Smooth muscle cell (in vitro differentiated cells): ENCODE measurements around the gene ADAMTS1. TPM values are rescaled to one million over a fixed set of nuclear protein-coding genes. Genes with fewer than 3 reads are reported as not detected.

Experiments
- DNase-seq: peaks from one replicate; lab custom pipeline; 2025; ENCODE audit not compliant: unreplicated experiment; lab: John Stamatoyannopoulos, UW
- H2AFZ ChIP-seq: fragments of 200-600 bp; sonication (generic); 2 replicates; pipeline ENCODE4 v1.6.0; 2016; ENCODE audit warnings: antibody characterized with exemption, low read depth, mild to moderate bottlenecking
- H3F3A ChIP-seq: fragments of 200-600 bp; sonication (generic); 2 replicates; pipeline ENCODE4 v1.6.0; 2017; ENCODE audit warnings: antibody characterized with exemption, low read depth
- H3K27ac ChIP-seq: fragments of 200-600 bp; sonication (generic); 2 replicates; pipeline ENCODE4 v1.5.1; 2016; ENCODE audit warnings: low read depth, mild to moderate bottlenecking
- H3K27me3 ChIP-seq: fragments of 200-600 bp; sonication (generic); 2 replicates; pipeline ENCODE4 v1.6.1; 2016; ENCODE audit warnings: low read depth, mild to moderate bottlenecking
- H3K36me3 ChIP-seq: fragments of 200-600 bp; sonication (generic); 2 replicates; pipeline ENCODE4 v1.5.1; 2016; ENCODE audit warnings: low read depth
- H3K4me1 ChIP-seq: fragments of 200-600 bp; sonication (generic); 2 replicates; pipeline ENCODE4 v1.5.1; 2016; ENCODE audit warnings: low read depth
- H3K4me2 ChIP-seq: fragments of 200-600 bp; sonication (generic); 2 replicates; pipeline ENCODE4 v1.6.0; 2016; ENCODE audit warnings: mild to moderate bottlenecking
- H3K4me3 ChIP-seq: fragments of 200-600 bp; sonication (generic); 2 replicates; pipeline ENCODE4 v1.5.1; 2016; ENCODE audit warnings: mild to moderate bottlenecking
- H3K79me2 ChIP-seq: fragments of 200-600 bp; sonication (generic); 2 replicates; pipeline ENCODE4 v1.6.0; 2016; ENCODE audit warnings: low read depth, mild to moderate bottlenecking
- H3K9ac ChIP-seq: fragments of 200-600 bp; sonication (generic); 2 replicates; pipeline ENCODE4 v1.6.0; 2016; ENCODE audit warnings: low read depth
- H3K9me3 ChIP-seq: fragments of 200-600 bp; sonication (generic); replicated peaks from 2 replicates; pipeline ENCODE4 v1.5.1; 2016; ENCODE audit warnings: low read depth
- H4K20me1 ChIP-seq: fragments of 200-600 bp; sonication (generic); 2 replicates; pipeline ENCODE4 v1.6.0; 2016; ENCODE audit warnings: low read depth
- CTCF ChIP-seq: fragments of 200-600 bp; sonication (generic); IDR thresholded peaks from 2 replicates; pipeline ENCODE4 v1.5.1; 2017; ENCODE audit warnings: borderline replicate concordance, mild to moderate bottlenecking, antibody characterized with exemption; ENCODE audit not compliant: insufficient read depth, poor library complexity, severe bottlenecking
- WGBS: methylation state at CpG from one replicate; pipeline ENCODE4 v1.1.7; 2016; ENCODE audit warnings: low lambda C conversion rate; 5-methylcytosine and 5-hydroxymethylcytosine counted together
- polyA plus RNA-seq: library from polyadenylated mRNA; unstranded; fragments of >200 nt; fragmentation: Nextera tagmentation; extraction: Ambion mirVana; gene quantifications from 2 replicates; pipeline ENCODE4 v1.2.1, GENCODE V29; 2016
- total RNA-seq: library from RNA; depleted of rRNA; stranded (reverse); fragments of >200 nt; gene quantifications from 2 replicates; pipeline ENCODE4 v1.2.3, GENCODE V29; 2014

ADAMTS1 gene
- total and polyA plus RNA-seq, 2 experiments from 2014 or later, result 181 to 264 TPM

DNA sequence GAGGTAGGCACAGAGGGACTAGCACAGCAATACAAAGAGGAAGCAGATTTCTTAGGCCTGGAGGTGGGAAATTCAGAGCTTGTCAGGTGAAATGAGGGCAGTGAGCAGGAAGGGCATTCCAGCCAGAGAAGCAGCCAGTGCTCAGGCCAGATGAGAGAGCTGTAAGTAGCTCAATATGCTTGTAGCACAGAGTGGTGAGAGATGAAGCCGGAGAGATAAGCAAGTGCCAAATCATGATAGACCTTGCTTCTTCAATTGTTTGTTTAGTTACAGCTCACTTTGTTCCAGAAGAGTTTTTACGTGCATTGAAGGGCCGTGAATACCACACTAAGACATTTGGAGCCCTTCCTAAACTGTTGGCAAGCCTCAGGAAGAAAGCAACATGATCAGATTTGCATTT is 42.0 kb upstream of the ADAMTS1 start:
- H3K9me3 ChIP-seq, result no peaks in the 10 kb centered on the region

DNA sequence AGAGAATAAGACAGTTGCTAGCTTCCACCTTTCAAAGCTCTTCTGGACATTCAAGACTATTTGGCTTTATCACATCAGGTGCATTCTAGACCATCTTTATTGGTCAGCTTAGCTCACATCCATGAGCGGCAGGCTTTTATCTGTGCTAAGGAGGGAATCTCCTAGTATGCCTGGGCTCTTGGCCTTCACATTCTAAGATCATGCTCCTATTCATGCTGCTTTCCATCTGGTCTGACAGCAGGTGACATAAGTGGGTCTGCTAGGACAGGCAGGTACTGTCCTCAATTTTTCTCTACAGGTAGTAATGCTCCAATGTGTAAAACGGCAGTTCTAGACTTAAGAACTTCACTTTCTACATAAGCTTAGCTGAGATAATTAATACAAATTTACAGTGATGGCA is 39.2 kb upstream of the ADAMTS1 start:
- H3K9ac ChIP-seq, result no peak overlapping the region
- no peaks in the 10 kb centered on the region for H3K27me3 ChIP-seq
- no peaks in the 10 kb centered on the region for H3K79me2 ChIP-seq
- no peak for TF ChIP-seq CTCF
- WGBS, result 92% methylated on average over 2 of the region's 2 CpGs
- H3K9me3 ChIP-seq, result no peaks in the 10 kb centered on the region
- no peak overlapping the region for H3K4me3 ChIP-seq
- H3F3A ChIP-seq, result no peaks in the 10 kb centered on the region
- no peak overlapping the region for H2AFZ ChIP-seq
- H3K36me3 ChIP-seq, result no peaks in the 10 kb centered on the region
- no peak overlapping the region for H3K4me2 ChIP-seq
- DNase-seq, result no peak
- no peak overlapping the region for H3K27ac ChIP-seq
- no peaks in the 10 kb centered on the region for H4K20me1 ChIP-seq
- H3K4me1 ChIP-seq, result no peaks in the 10 kb centered on the region

More for the DNA sequence above, 42.0 kb upstream of the ADAMTS1 start:
- no peaks in the 10 kb centered on the region for H3K27me3 ChIP-seq
- H4K20me1 ChIP-seq, result no peaks in the 10 kb centered on the region
- no peak overlapping the region for H3K4me3 ChIP-seq
- 75% methylated on average over 3 of the region's 3 CpGs for WGBS
- H3K79me2 ChIP-seq, result no peaks in the 10 kb centered on the region
- no peak overlapping the region for H3K4me2 ChIP-seq
- H2AFZ ChIP-seq, result peak overlapping the region; percentile 35
- DNase-seq, result no peak
- no peak overlapping the region for H3K9ac ChIP-seq
- no peak overlapping the region for H3K27ac ChIP-seq
- H3K36me3 ChIP-seq, result no peaks in the 10 kb centered on the region
- no peak for TF ChIP-seq CTCF
- H3K4me1 ChIP-seq, result no peaks in the 10 kb centered on the region
- H3F3A ChIP-seq, result no peaks in the 10 kb centered on the region

GRCh38 chr21:26883768-26884167 is 38.6 kb upstream of the ADAMTS1 start:
- Histone ChIP-seq H3K9ac (no peak overlapping the region), H4K20me1 (no peaks in the 10 kb centered on the region), H3F3A (no peaks in the 10 kb centered on the region), H3K36me3 (no peaks in the 10 kb centered on the region), H3K27ac (no peak overlapping the region), H3K79me2 (no peaks in the 10 kb centered on the region), H3K4me2 (no peak overlapping the region), H2AFZ (no peak overlapping the region), H3K9me3 (no peaks in the 10 kb centered on the region), H3K4me1 (no peaks in the 10 kb centered on the region), H3K4me3 (no peak overlapping the region), H3K27me3 (no peaks in the 10 kb centered on the region)
- DNase-seq, result no peak
- WGBS, result 86% methylated on average over 2 of the region's 2 CpGs
- no peak for TF ChIP-seq CTCF

- H3K9me3 ChIP-seq, result no peaks in the 10 kb centered on the region
Measured at GRCh38 chr21:26881504-26882228, 36.5 kb upstream of the ADAMTS1 start.

More at GRCh38 chr21:26881504-26882228, 36.5 kb upstream of the ADAMTS1 start:
- Histone ChIP-seq H3K27ac (no peak overlapping the region), H3K4me3 (no peak overlapping the region), H4K20me1 (no peaks in the 10 kb centered on the region), H3K79me2 (no peaks in the 10 kb centered on the region), H3K4me1 (no peaks in the 10 kb centered on the region), H3K4me2 (no peak overlapping the region), H3K27me3 (no peaks in the 10 kb centered on the region), H3F3A (no peaks in the 10 kb centered on the region), H3K36me3 (no peaks in the 10 kb centered on the region), H3K9ac (no peak overlapping the region), H2AFZ (peak overlapping the region; percentile 48)
- WGBS, result 51% methylated on average over 4 of the region's 4 CpGs
- DNase-seq, result no peak
- TF ChIP-seq CTCF, result peak; percentile 32
